Lung (tissue), 12 donors: ENCODE results near the gene ASMTL. TPM values are rescaled to one million over a fixed set of nuclear protein-coding genes. Genes with fewer than 3 reads are reported as not detected.

Experiments
- ATAC-seq: fragments of 200-7000 bp; cut with Tn5 transposase; one replicate; pipeline ENCODE4 v1.9.1; 2020; ENCODE audit warnings: moderate number of reproducible peaks; ENCODE audit not compliant: insufficient read depth, low FRiP score
- DNase-seq, 3 donors: peaks; one replicate each; pipeline ENCODE4 v3.0.0-alpha.2; 2013 to 2017
- H3K27ac ChIP-seq, 2 donors: one replicate each; pipeline ENCODE4 v1.5.1; 2013; ENCODE audit warnings: mild to moderate bottlenecking in 2 of 2, moderate library complexity in 2 of 2, control low read depth in 1 of 2, inconsistent platforms in 1 of 2, low read depth in 1 of 2, low read length in 1 of 2
- H3K27me3 ChIP-seq, 3 donors: one replicate each; pipeline ENCODE4 v1.5.1; 2013; ENCODE audit warnings: low read length in 2 of 3; ENCODE audit not compliant: control insufficient read depth in 3 of 3, insufficient read depth in 3 of 3
- H3K36me3 ChIP-seq, 4 donors: one replicate each; pipeline ENCODE4 v1.5.1; 2013; ENCODE audit warnings: low read length in 4 of 4, mild to moderate bottlenecking in 1 of 4, moderate library complexity in 1 of 4; ENCODE audit not compliant: control insufficient read depth in 4 of 4, insufficient read depth in 4 of 4
- H3K4me1 ChIP-seq, 5 donors: one replicate each; pipeline ENCODE4 v1.5.1; 2013; ENCODE audit warnings: low read length in 5 of 5, mild to moderate bottlenecking in 2 of 5, moderate library complexity in 1 of 5; ENCODE audit not compliant: control insufficient read depth in 5 of 5, insufficient read depth in 5 of 5
- H3K4me3 ChIP-seq: one replicate; pipeline ENCODE4 v1.5.1; 2013; ENCODE audit warnings: mild to moderate bottlenecking, control low read depth, moderate library complexity
- H3K9ac ChIP-seq, 2 donors: one replicate each; pipeline ENCODE4 v1.5.1; 2013; ENCODE audit warnings: low read length in 2 of 2, control low read depth in 1 of 2; ENCODE audit not compliant: insufficient read depth in 1 of 2
- H3K9me3 ChIP-seq, 4 donors: one replicate each; pipeline ENCODE4 v1.5.1; 2013; ENCODE audit warnings: low read length in 3 of 4, mild to moderate bottlenecking in 1 of 4, moderate library complexity in 1 of 4; ENCODE audit not compliant: control insufficient read depth in 4 of 4, insufficient read depth in 3 of 4
- CTCF ChIP-seq: IDR thresholded peaks from 2 replicates; pipeline ENCODE4 v1.5.1; 2012; ENCODE audit warnings: mild to moderate bottlenecking; ENCODE audit errors: control extremely low read depth, extremely low read depth
- WGBS, 2 donors: extraction: QIAGEN DNeasy Blood & Tissue Kit; methylation state at CpG; one replicate each; pipeline ENCODE4 v1.1.7; 2013; 5-methylcytosine and 5-hydroxymethylcytosine counted together
- polyA plus RNA-seq, 2 donors: library from polyadenylated mRNA; stranded (reverse); fragments of 200-250 nt; gene quantifications; one replicate each; pipeline ENCODE4 v1.2.1, GENCODE V29; 2013
- total RNA-seq, 2 donors: library from RNA; depleted of rRNA in 1 of 2; stranded (reverse); fragments of >200 nt in 1 of 2; gene quantifications; one replicate each; pipeline ENCODE4 v1.2.1, GENCODE V29; 2014 to 2021
- donor health status: control.
- donor health status: control.
- donor health status: Bipolar disorder and iron deficiency.
- donor health status: healthy.
- donor health status: DM: yes; HTN: yes; CAD: no.

ASMTL gene
- total and polyA plus RNA-seq, 4 donors = 12.3 to 29.4 (median 21.8) TPM

GRCh38 chrX:1464041-1464970, 11.6 kb upstream of the ASMTL start:
- no peak for DNase-seq
- no peak overlapping the region for H3K9ac ChIP-seq
- WGBS, 2 donors = 73 to 77% methylated on average over 24 of the region's 24 CpGs
- ATAC-seq = no peak
- H3K27ac ChIP-seq = no peak overlapping the region
- H3K4me3 ChIP-seq = no peak overlapping the region
- H3K4me1 ChIP-seq = peaks cover 0 to 2% (median 0%) of the 10 kb centered on the region in 5 donors
- TF ChIP-seq CTCF = no peak
- H3K27me3 ChIP-seq = peaks cover 0 to 34% (median 9%) of the 10 kb centered on the region in 3 donors
- H3K9me3 ChIP-seq = no peaks in the 10 kb centered on the region
- H3K36me3 ChIP-seq = no peaks in the 10 kb centered on the region

GRCh38 chrX:1463581-1463980, 10.9 kb upstream of the ASMTL start:
- 75 to 88% methylated on average over 5 of the region's 5 CpGs for WGBS, 2 donors
- H3K27ac ChIP-seq = no peak overlapping the region

GRCh38 chrX:1462596-1463251, 10.0 kb upstream of the ASMTL start:
- ATAC-seq (peak; percentile 56), DNase-seq (no peak)
- Histone ChIP-seq H3K9ac (no peak overlapping the region), H3K4me1 (no peaks in the 10 kb centered on the region), H3K9me3 (no peaks in the 10 kb centered on the region), H3K27me3 (peaks cover 0 to 29% (median 6%) of the 10 kb centered on the region in 3 donors), H3K4me3 (no peak overlapping the region), H3K27ac (peak overlapping the region in 1 of 2 donors; percentile 62), H3K36me3 (no peaks in the 10 kb centered on the region)
- no peak for TF ChIP-seq CTCF
- 41 to 44% methylated on average over 19 of the region's 19 CpGs for WGBS, 2 donors

More at GRCh38 chrX:1463581-1463980, 10.9 kb upstream of the ASMTL start:
- DNase-seq (no peak), ATAC-seq (no peak)
- no peaks in the 10 kb centered on the region for H3K9me3 ChIP-seq
- H3K4me3 ChIP-seq = no peak overlapping the region
- TF ChIP-seq CTCF = no peak
- no peak overlapping the region for H3K9ac ChIP-seq
- H3K27me3 ChIP-seq = peaks cover 0 to 34% (median 9%) of the 10 kb centered on the region in 3 donors
- no peaks in the 10 kb centered on the region for H3K4me1 ChIP-seq
- H3K36me3 ChIP-seq = no peaks in the 10 kb centered on the region
